Measurements from ENCODE around the gene PTPN20.
A peak's percentile ranks its signal among the peaks of the same experiment; 100 is the strongest.

PTPN20 gene

GRCh38 chr10:47046321-47047126 lies 135.3 kb downstream of the PTPN20 start:
- no peak for ATAC-seq
- TF ChIP-seq TOX (CRISPR knock-in tag; IDR thresholded peaks at IDR 0.05; ENCODE audit: borderline replicate concordance) (no peak), CREB5 (CRISPR knock-in tag; IDR thresholded peaks at IDR 0.05; ENCODE audit: low read depth) (no peak), ZFP30 (CRISPR knock-in tag; IDR thresholded peaks at IDR 0.05) (no peak), ESRRG (CRISPR knock-in tag; IDR thresholded peaks at IDR 0.05) (no peak), BACH2 (CRISPR knock-in tag; IDR thresholded peaks at IDR 0.05; ENCODE audit: borderline replicate concordance) (no peak), RARB (CRISPR knock-in tag; IDR thresholded peaks at IDR 0.05) (no peak), GLIS3 (CRISPR knock-in tag; IDR thresholded peaks at IDR 0.05) (no peak), ZC3H10 (CRISPR knock-in tag; IDR thresholded peaks at IDR 0.05) (no peak), ZNF8 (CRISPR knock-in tag; IDR thresholded peaks at IDR 0.05) (no peak), CSRNP3 (CRISPR knock-in tag; IDR thresholded peaks at IDR 0.05) (no peak), CSDC2 (CRISPR knock-in tag; IDR thresholded peaks at IDR 0.05) (no peak), PPARA (CRISPR knock-in tag; IDR thresholded peaks at IDR 0.05; ENCODE audit: borderline replicate concordance) (no peak), OSR1 (CRISPR knock-in tag; IDR thresholded peaks at IDR 0.05) (no peak)

- ATAC-seq = no peak
- TF ChIP-seq ZC3H10 (CRISPR knock-in tag; IDR thresholded peaks at IDR 0.05) = no peak
- TF ChIP-seq GLIS3 (CRISPR knock-in tag; IDR thresholded peaks at IDR 0.05) = no peak
- TF ChIP-seq ISL1 (CRISPR knock-in tag; IDR thresholded peaks at IDR 0.05) = no peak
- TF ChIP-seq ZNF565 (CRISPR knock-in tag; conservative IDR thresholded peaks at IDR 0.05; ENCODE audit: low read depth) = no peak
- no peak for TF ChIP-seq POU6F1 (CRISPR knock-in tag; IDR thresholded peaks at IDR 0.05; ENCODE audit: borderline replicate concordance, low read depth)
Observed at GRCh38 chr10:47047127-47047504, 135.9 kb downstream of the PTPN20 start.

- ATAC-seq = peak; percentile 75
- TF ChIP-seq SNAI2 (CRISPR knock-in tag; IDR thresholded peaks at IDR 0.05) = no peak
- no peak for TF ChIP-seq BACH2 (CRISPR knock-in tag; IDR thresholded peaks at IDR 0.05; ENCODE audit: borderline replicate concordance)
- no peak for TF ChIP-seq TCF4 (CRISPR knock-in tag; IDR thresholded peaks at IDR 0.05; ENCODE audit: borderline replicate concordance)
- TF ChIP-seq CSRNP3 (CRISPR knock-in tag; IDR thresholded peaks at IDR 0.05) = no peak
- TF ChIP-seq OSR1 (CRISPR knock-in tag; IDR thresholded peaks at IDR 0.05) = no peak
- TF ChIP-seq ZNF565 (CRISPR knock-in tag; conservative IDR thresholded peaks at IDR 0.05; ENCODE audit: low read depth) = no peak
- no peak for TF ChIP-seq POU6F1 (CRISPR knock-in tag; IDR thresholded peaks at IDR 0.05; ENCODE audit: borderline replicate concordance, low read depth)
- no peak for TF ChIP-seq PPARA (CRISPR knock-in tag; IDR thresholded peaks at IDR 0.05; ENCODE audit: borderline replicate concordance)
- no peak for TF ChIP-seq ZFP30 (CRISPR knock-in tag; IDR thresholded peaks at IDR 0.05)
- no peak for TF ChIP-seq TOX (CRISPR knock-in tag; IDR thresholded peaks at IDR 0.05; ENCODE audit: borderline replicate concordance)
- TF ChIP-seq ESRRG (CRISPR knock-in tag; IDR thresholded peaks at IDR 0.05) = no peak
- no peak for TF ChIP-seq ARNTL (CRISPR knock-in tag; IDR thresholded peaks at IDR 0.05; ENCODE audit: borderline replicate concordance, low read depth)
- TF ChIP-seq CREB5 (CRISPR knock-in tag; IDR thresholded peaks at IDR 0.05; ENCODE audit: low read depth) = no peak
Observed at GRCh38 chr10:47047577-47048525, 136.6 kb downstream of the PTPN20 start.

Measured in SK-N-SH treated with all-trans-retinoic acid at 6 μM for 48 hours (cell line).